Uterus (tissue), 2 donors: Measurements from ENCODE around the gene WHRN.

Source experiments
- POLR2A ChIP-seq, 2 donors: fragments of 450-650 bp; IDR thresholded peaks; one replicate each; pipeline ENCODE4 v1.6.1; 2016; ENCODE audit warnings: antibody characterized with exemption in 2 of 2, mild to moderate bottlenecking in 1 of 2, moderate library complexity in 1 of 2
- TF ChIP-seq, protein P1 (sequence below), 4 experiments: fragments of 200-600 bp in 2 of 4; fragments of 450-650 bp in 2 of 4; sonication (generic) in 2 of 4; IDR thresholded peaks; one replicate each; pipeline ENCODE4 v1.5.1; 2016 to 2019; ENCODE audit warnings: antibody characterized with exemption in 4 of 4, mild to moderate bottlenecking in 2 of 4, moderate library complexity in 1 of 4

DNA sequence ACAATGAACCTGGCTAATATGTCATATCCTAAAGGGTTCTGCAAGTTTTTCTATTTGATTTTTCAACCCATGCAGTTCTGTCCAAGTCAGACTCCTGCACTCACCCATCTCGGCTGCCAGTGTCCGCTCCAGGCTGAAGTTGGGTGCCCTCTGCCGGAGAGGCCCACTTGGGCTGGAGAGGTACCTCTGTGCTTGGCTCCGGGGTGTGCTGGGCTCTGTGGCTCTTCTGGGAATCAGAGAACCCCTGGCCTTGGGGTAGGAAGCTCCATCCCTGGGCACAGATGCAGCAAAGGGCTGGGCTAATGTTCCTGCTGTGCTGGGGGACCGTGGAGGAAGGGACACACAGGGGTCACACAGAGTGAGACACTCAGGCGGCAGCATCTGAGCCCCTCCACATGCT is 149.5 kb downstream of the WHRN start:
- TF ChIP-seq, protein P1, sequence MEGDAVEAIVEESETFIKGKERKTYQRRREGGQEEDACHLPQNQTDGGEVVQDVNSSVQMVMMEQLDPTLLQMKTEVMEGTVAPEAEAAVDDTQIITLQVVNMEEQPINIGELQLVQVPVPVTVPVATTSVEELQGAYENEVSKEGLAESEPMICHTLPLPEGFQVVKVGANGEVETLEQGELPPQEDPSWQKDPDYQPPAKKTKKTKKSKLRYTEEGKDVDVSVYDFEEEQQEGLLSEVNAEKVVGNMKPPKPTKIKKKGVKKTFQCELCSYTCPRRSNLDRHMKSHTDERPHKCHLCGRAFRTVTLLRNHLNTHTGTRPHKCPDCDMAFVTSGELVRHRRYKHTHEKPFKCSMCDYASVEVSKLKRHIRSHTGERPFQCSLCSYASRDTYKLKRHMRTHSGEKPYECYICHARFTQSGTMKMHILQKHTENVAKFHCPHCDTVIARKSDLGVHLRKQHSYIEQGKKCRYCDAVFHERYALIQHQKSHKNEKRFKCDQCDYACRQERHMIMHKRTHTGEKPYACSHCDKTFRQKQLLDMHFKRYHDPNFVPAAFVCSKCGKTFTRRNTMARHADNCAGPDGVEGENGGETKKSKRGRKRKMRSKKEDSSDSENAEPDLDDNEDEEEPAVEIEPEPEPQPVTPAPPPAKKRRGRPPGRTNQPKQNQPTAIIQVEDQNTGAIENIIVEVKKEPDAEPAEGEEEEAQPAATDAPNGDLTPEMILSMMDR (IDR thresholded peaks at IDR 0.05) = no peak
- TF ChIP-seq POLR2A (IDR thresholded peaks at IDR 0.05) = no peak
